GM21360 (cell line): ENCODE measurements around the gene MOBP.
"Not testable (repeated sequence)": the region's sequence is repeated elsewhere in the genome, so short reads cannot be mapped to it uniquely, and the experiment has no call there.

Experiments
- ATAC-seq: cut with Tn5 transposase; IDR thresholded peaks from one replicate; pipeline ENCODE4 v1.9.1; 2021; ENCODE audit warnings: mild to moderate bottlenecking, moderate library complexity; ENCODE audit not compliant: unreplicated experiment

MOBP gene

GRCh38 chr3:39467394-39468107 is at the start of gene MOBP:
Gene MOBP, plus strand, starts transcription at chr3:39467680. Its CDS starts 34,390 bp downstream, at chr3:39502070.
- no peak for ATAC-seq

- not testable (repeated sequence) for ATAC-seq
Observed at GRCh38 chr3:39418556-39419225, 48.8 kb upstream of the MOBP start.

GRCh38 chr3:39419742-39420315 is 47.7 kb upstream of the MOBP start:
- ATAC-seq, result no peak

DNA sequence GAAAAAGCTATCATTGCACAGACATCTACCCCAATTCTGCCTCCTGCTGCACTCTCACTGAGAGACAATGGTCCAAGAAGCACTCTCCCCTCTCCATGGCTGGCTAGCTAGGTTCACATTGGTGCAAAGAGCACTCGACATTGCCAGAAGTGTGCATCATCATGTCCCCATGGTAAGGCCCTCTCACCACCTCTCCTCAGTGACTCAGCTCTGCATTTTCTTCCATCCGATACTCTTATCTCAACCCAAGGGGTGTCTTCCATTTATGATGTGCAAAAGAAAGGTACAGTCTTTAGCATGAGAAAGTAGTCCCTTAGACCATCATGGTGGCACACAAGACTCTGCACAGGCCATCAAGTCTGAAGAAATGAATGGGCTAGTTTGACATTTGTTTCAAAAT is 46.9 kb upstream of the MOBP start:
- no peak for ATAC-seq

- ATAC-seq, result no peak
Observed at GRCh38 chr3:39423436-39423970, 44.0 kb upstream of the MOBP start.

DNA sequence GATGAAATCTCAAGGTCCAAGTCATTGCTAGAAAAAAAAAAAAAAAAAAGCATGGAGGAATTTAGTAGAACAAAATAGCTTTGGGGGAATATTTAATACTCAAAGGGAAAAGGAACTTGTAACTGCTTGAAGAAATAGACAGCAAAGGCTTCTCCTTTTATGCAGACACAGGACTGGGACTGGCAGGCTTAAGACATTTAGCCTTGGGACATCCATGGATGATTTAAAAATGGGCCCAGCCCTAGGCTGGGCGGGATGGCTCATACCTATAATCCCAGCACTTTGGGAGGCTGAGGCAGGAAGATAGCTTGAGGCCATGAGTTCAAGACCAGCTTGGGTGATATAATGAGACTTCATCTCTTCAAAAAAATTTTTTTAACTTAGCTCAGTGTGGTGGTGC is 41.2 kb upstream of the MOBP start:
- no peak for ATAC-seq

- no peak for ATAC-seq
Observed at GRCh38 chr3:39427506-39427905, 40.0 kb upstream of the MOBP start.

DNA sequence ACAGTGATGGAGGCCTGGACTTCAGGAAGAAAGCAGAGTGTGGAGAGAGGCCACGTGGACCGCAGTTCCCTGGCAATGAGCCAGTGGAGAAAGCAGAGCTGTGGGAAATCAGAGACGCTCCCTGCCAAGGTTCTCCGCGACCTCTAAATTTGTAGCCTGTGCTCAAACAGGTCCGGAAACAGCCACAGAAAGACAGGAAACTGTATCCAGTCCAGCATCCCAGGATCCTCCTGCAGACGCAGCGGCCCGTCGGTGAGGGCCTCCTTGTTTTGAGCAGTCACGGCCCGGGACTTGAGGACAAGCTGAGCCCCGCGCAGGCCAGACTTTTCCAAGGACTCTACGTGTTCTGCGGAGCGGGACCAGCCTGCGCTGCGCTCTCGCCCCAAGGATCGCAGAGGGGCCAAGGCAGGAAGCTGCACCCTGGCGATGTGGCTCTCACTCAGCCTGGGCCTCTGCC is 38.7 kb upstream of the MOBP start:
- no peak for ATAC-seq

GRCh38 chr3:39429466-39429865 is 38.0 kb upstream of the MOBP start:
- no peak for ATAC-seq

- no peak for ATAC-seq
Observed at GRCh38 chr3:39432342-39432741, 35.1 kb upstream of the MOBP start.

- no peak for ATAC-seq
Observed at GRCh38 chr3:39433642-39434041, 33.8 kb upstream of the MOBP start.

DNA sequence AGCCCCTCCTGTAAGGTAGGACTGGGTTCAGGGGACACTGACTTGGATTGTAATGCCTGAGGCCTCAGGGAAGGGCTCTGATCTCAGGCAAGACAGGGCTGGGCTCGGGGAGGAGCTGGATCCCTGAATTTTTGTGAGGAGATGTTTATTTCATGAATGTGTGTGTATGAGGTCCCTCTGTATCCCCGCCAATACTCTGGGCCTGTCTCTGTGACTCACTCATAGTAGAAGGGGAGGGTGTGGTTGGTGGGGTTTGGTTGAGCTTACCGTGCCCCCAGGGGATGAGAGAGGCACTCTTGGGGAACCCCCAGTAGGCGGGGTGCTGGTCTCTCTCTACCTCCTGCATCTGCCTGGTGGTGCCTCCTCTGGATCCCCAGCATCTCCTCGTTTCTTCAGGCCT is 32.9 kb upstream of the MOBP start:
- no peak for ATAC-seq

DNA sequence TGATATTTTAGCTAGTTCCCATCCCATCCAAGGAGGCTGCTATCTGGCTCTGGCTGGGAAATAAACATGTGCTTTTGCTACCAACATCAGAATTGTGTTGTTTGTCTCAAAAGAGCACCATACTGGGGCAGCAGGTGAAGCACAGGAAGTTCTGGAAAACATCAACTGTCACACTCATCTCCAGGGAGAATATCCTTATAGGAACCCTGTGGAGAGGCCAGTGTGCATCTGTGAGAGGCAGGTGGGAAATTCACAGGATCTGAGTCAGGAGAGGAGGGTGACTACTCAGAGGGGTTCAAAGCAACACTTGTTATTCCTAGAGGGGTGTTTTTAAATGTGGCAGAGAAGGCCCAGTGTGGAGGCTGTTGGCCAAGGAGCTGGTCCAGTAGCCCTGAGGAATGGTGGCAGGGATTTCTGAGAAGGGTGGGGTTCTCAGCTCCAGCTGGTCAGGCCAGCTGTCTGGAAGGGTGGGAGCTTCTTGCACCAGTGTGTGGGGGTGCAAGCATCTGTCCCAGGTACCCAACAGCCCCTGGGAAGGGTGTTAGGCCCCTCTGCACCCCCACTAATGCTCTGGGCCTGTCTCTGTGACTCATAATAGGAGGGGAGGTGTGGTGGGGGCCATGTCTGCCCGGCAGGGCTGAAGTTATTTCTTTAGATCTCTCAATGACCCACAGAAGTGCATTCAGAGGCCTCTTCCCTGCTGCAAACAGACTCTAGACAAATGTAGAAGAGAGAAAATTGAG is 32.3 kb upstream of the MOBP start:
- no peak for ATAC-seq

- no peak for ATAC-seq
Observed at GRCh38 chr3:39438880-39439279, 28.6 kb upstream of the MOBP start.

GRCh38 chr3:39440316-39440715 is 27.2 kb upstream of the MOBP start:
- ATAC-seq, result no peak

DNA sequence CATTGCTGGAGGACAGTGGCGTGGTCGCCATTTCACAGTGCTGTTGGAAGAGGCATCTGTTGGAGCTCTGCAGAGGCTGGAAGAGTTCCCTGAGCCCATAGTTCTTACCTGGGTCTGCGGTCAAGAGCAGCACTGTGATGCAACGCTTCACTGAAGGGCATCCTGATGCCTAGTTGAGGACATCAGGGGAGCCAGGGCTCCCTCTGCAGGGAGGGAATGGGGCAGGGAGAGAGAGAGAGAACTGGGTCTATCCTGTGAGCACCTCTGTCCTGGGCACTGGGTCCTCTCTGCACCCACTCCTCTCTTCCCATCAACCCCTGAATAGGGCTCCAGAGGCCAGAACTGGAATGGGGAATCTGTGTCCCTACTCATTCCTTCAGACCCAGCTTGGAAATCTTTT is 23.9 kb upstream of the MOBP start:
- ATAC-seq, result no peak

DNA sequence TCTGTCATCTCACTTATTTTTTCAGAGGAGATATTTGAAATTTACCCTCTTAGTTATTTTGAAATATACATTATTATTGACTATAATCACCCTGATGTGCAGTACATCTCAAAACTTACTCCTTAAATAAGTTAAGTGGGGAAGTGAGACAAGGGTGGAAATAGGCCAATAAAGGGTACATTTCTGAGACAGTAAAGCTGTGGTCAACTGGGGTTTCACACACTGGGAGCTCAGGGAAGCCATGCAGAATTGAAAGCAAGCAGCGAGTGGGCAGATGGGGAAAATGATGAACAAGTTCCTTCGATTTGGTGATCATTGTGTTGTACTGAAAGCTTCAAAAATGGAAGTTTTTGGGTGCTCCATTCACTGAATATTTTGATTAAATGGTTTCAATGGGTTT is 21.6 kb upstream of the MOBP start:
- ATAC-seq, result no peak

GRCh38 chr3:39446444-39446843 is 21.0 kb upstream of the MOBP start:
- ATAC-seq, result no peak

GRCh38 chr3:39447637-39448483 is 19.6 kb upstream of the MOBP start:
- ATAC-seq, result peak; percentile 84

GRCh38 chr3:39448506-39449233 is 18.8 kb upstream of the MOBP start:
- ATAC-seq, result no peak
